Subcutaneous abdominal adipose tissue (tissue), 5 donors: Measurements from ENCODE around the gene CHST10.
"Not testable (repeated sequence)": the region's sequence is repeated elsewhere in the genome, so short reads cannot be mapped to it uniquely, and the experiment has no call there.

Source experiments
- H3K27ac ChIP-seq: one replicate; pipeline ENCODE4 v1.7.0; 2013; ENCODE audit warnings: low read depth, mild to moderate bottlenecking, inconsistent platforms, low read length, moderate library complexity
- H3K27me3 ChIP-seq, 5 donors: one replicate each; pipeline ENCODE4 v1.7.0; 2013; ENCODE audit warnings: low read length in 5 of 5, inconsistent platforms in 1 of 5; ENCODE audit not compliant: control insufficient read depth in 5 of 5, insufficient read depth in 4 of 5
- H3K36me3 ChIP-seq, 5 donors: one replicate each; pipeline ENCODE4 v1.7.0; 2013; ENCODE audit warnings: low read length in 5 of 5; ENCODE audit not compliant: control insufficient read depth in 5 of 5, insufficient read depth in 5 of 5
- H3K4me1 ChIP-seq, 5 donors: one replicate each; pipeline ENCODE4 v1.7.0; 2013; ENCODE audit warnings: low read length in 5 of 5, mild to moderate bottlenecking in 3 of 5, moderate library complexity in 1 of 5; ENCODE audit not compliant: control insufficient read depth in 5 of 5, insufficient read depth in 5 of 5
- H3K4me3 ChIP-seq, 5 donors: one replicate each; pipeline ENCODE4 v1.7.0; 2013; ENCODE audit warnings: low read length in 5 of 5, low read depth in 1 of 5
- H3K9ac ChIP-seq, 5 donors: one replicate each; pipeline ENCODE4 v1.7.0; 2013; ENCODE audit warnings: low read length in 5 of 5, mild to moderate bottlenecking in 4 of 5, moderate library complexity in 3 of 5
- H3K9me3 ChIP-seq, 5 donors: one replicate each; pipeline ENCODE4 v1.7.0; 2013; ENCODE audit warnings: low read length in 5 of 5; ENCODE audit not compliant: control insufficient read depth in 5 of 5
- donor health status: healthy.
- donor health status: healthy.
- donor health status: healthy.
- donor health status: healthy.
- donor health status: healthy.

Gene CHST10

GRCh38 chr2:100383306-100383705 is 34.2 kb downstream of the CHST10 start:
- no peak overlapping the region for H3K27ac ChIP-seq
- H3K9ac ChIP-seq: no peak overlapping the region
- H3K4me1 ChIP-seq: no peaks in the 10 kb centered on the region
- H3K36me3 ChIP-seq: no peaks in the 10 kb centered on the region
- no peaks in the 10 kb centered on the region for H3K27me3 ChIP-seq
- H3K4me3 ChIP-seq: no peak overlapping the region
- H3K9me3 ChIP-seq: no peaks in the 10 kb centered on the region

DNA sequence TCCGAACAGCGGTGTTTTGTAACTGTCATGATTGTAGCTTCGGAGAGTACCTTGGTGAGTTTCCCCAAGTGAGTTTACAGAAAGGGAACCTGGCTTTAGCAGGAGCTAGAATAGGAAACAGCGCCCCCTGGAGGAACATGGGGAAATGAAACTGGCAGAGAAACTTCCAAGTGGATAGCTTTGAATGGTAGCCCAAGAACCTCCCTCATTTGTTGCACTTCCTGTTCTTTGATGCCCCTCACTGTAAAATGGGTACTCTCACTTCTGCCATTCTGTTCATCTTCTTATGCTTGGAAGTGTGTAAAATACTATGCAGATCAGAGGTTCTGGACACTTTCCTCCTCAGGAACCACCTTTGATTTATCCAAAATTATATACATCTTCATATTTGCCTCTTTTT is 36.2 kb downstream of the CHST10 start:
- Histone ChIP-seq H3K27me3 (no peaks in the 10 kb centered on the region), H3K9ac (no peak overlapping the region), H3K36me3 (no peaks in the 10 kb centered on the region), H3K4me3 (no peak overlapping the region), H3K27ac (no peak overlapping the region), H3K9me3 (no peaks in the 10 kb centered on the region), H3K4me1 (no peaks in the 10 kb centered on the region)

DNA sequence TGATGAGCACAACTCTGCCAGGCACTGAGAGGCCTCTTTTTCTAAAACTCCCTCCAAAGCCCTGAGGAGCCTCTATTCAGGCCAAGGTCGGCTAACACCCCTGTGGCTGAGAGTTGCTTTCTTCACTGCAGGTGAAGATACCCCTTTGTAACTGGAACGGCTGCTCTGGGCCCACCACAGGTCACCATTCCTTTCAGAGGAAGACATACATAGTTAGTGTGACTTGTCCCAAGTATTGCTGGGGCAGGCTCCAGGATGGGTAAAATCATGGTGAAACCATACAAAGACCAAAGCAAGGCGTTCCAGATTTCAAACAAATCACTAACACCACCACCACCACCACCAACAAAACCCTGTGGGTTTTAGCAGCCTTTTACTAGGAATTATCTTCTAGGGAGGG is 36.8 kb downstream of the CHST10 start:
- Histone ChIP-seq H3K27me3 (no peaks in the 10 kb centered on the region), H3K9me3 (no peaks in the 10 kb centered on the region), H3K27ac (no peak overlapping the region), H3K9ac (no peak overlapping the region), H3K36me3 (no peaks in the 10 kb centered on the region), H3K4me1 (no peaks in the 10 kb centered on the region), H3K4me3 (no peak overlapping the region)

DNA sequence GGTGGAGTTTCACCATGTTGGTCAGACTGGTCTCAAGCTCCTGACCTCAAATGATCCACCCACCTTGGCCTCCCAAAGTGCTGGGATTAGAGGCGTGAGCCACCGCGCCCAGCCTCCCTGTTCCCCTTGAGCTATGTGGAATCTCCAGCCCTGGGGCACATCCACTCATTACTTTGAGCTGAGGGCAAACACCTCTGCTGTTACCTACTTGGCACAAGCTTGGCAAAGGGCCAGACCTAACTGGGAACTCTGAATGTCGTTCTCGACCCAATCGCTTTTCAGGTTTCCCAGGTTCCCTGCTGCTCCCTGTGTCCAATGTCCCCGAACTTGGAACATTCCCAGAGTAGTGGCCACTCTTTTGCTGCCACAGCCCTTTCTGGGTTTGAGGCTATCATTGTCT is 40.6 kb downstream of the CHST10 start:
- Histone ChIP-seq H3K4me1 (no peaks in the 10 kb centered on the region), H3K36me3 (no peaks in the 10 kb centered on the region), H3K27ac (no peak overlapping the region)

DNA sequence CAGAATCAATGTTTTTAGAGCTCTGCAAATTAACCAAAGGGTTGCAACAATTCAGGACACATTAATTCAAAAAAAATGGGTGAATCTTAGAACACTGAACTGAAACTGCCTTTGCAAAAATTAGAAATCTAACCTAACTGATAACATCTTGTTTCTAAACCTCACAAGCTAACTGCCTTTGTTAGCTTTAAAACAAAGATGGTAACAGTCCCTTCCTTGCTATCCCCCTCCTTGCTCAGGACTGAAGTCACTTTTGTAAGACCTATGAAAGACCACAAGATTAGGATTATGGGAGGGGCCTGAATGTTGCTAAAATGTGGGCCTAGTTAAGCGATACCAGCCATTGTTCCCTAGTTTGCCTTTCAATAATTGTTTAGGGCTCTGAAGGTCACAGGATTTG is 50.3 kb downstream of the CHST10 start:
- no peak overlapping the region for H3K4me3 ChIP-seq
- H3K9me3 ChIP-seq: peaks cover 0 to 22% (median 10%) of the 10 kb centered on the region in 5 donors
- peaks cover 0 to 13% (median 4%) of the 10 kb centered on the region in 5 donors for H3K4me1 ChIP-seq
- no peaks in the 10 kb centered on the region for H3K27me3 ChIP-seq
- H3K9ac ChIP-seq: no peak overlapping the region
- H3K27ac ChIP-seq: no peak overlapping the region
- H3K36me3 ChIP-seq: no peaks in the 10 kb centered on the region

More for the DNA sequence above, 40.6 kb downstream of the CHST10 start:
- H3K4me3 ChIP-seq: no peak overlapping the region
- H3K9ac ChIP-seq: no peak overlapping the region
- no peaks in the 10 kb centered on the region for H3K27me3 ChIP-seq
- peaks cover 2 to 10% (median 3%) of the 10 kb centered on the region in 5 donors for H3K9me3 ChIP-seq

GRCh38 chr2:100365434-100365833 is 52.0 kb downstream of the CHST10 start:
- H3K4me3 ChIP-seq: no peak overlapping the region
- H3K27ac ChIP-seq: no peak overlapping the region
- H3K4me1 ChIP-seq: peaks cover 0 to 13% (median 4%) of the 10 kb centered on the region in 5 donors
- H3K9me3 ChIP-seq: peaks cover 0 to 11% (median 6%) of the 10 kb centered on the region in 5 donors
- no peaks in the 10 kb centered on the region for H3K36me3 ChIP-seq
- H3K27me3 ChIP-seq: no peaks in the 10 kb centered on the region
- H3K9ac ChIP-seq: no peak overlapping the region

- not testable (repeated sequence) for H3K4me3 ChIP-seq
Measured at GRCh38 chr2:100362269-100362668, 55.2 kb downstream of the CHST10 start.

DNA sequence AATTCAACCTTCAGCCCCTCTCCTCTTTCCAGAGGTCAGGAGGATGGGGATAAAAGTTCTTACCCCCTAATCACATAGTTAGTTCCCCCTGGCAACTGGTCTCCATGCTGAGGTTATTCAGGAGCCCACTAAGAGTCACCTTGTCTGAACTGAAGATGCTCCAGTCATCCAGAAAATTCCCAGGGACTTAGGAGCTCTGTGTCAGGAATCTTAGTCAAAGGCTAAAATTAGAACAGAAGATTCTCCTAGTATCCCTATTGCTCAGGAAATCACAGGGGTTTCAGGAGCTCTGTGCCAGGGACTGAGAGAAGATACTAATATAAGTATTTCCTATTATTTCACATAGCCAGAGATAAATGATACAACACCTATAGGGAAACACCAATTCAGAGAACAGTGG is 57.9 kb downstream of the CHST10 start:
- Histone ChIP-seq H3K9me3 (peaks cover 0 to 4% (median 0%) of the 10 kb centered on the region in 5 donors), H3K4me1 (peaks cover 0 to under 1% (median 0%) of the 10 kb centered on the region in 5 donors), H3K27me3 (no peaks in the 10 kb centered on the region), H3K9ac (no peak overlapping the region), H3K27ac (no peak overlapping the region), H3K4me3 (no peak overlapping the region), H3K36me3 (no peaks in the 10 kb centered on the region)

More at GRCh38 chr2:100362269-100362668, 55.2 kb downstream of the CHST10 start:
- not testable (repeated sequence) for H3K36me3 ChIP-seq, H3K9me3 ChIP-seq, H3K4me1 ChIP-seq, H3K27ac ChIP-seq, H3K27me3 ChIP-seq, H3K9ac ChIP-seq

GRCh38 chr2:100358554-100358953 is 58.9 kb downstream of the CHST10 start:
- H3K9ac ChIP-seq: no peak overlapping the region
- H3K4me3 ChIP-seq: no peak overlapping the region
- peaks cover 0 to 2% (median 0%) of the 10 kb centered on the region in 5 donors for H3K27me3 ChIP-seq
- H3K4me1 ChIP-seq: no peaks in the 10 kb centered on the region
- H3K9me3 ChIP-seq: peaks cover 0 to 4% (median 0%) of the 10 kb centered on the region in 5 donors
- H3K36me3 ChIP-seq: no peaks in the 10 kb centered on the region
- no peak overlapping the region for H3K27ac ChIP-seq

GRCh38 chr2:100352521-100352920 is 64.9 kb downstream of the CHST10 start:
- H3K27ac ChIP-seq: no peak overlapping the region
- H3K4me3 ChIP-seq: no peak overlapping the region
- no peak overlapping the region for H3K9ac ChIP-seq
- no peaks in the 10 kb centered on the region for H3K9me3 ChIP-seq
- H3K27me3 ChIP-seq: peaks cover 0 to 4% (median 0%) of the 10 kb centered on the region in 5 donors
- peaks cover 0 to 4% (median 0%) of the 10 kb centered on the region in 5 donors for H3K4me1 ChIP-seq
- no peaks in the 10 kb centered on the region for H3K36me3 ChIP-seq
